PC-3 (cell line): ENCODE results near the gene SELENOT. TPM values are rescaled to one million over a fixed set of nuclear protein-coding genes. Genes with fewer than 3 reads are reported as not detected.

Experiments
- ATAC-seq: fragments of 200-7000 bp; cut with Tn5 transposase; 2 replicates; pipeline ENCODE4 v1.9.1; 2020; ENCODE audit warnings: mild to moderate bottlenecking, moderate library complexity
- BruUV-seq: library from RNA; stranded (reverse); fragments of 400-500 nt; replicated peaks from 2 replicates; lab custom pipeline; 2021; lab: Mats Ljungman, UMichigan
- CTCF ChIA-PET: fragments of 300-600 bp; sonication (Branson Sonifier 250); formaldehyde crosslinking; loops from one replicate; lab custom pipeline; 2022; ENCODE audit warnings: antibody characterized with exemption; lab: Charles Lee
- POLR2A ChIA-PET: fragments of 300-600 bp; sonication (Branson Sonifier 250); formaldehyde crosslinking; loops from one replicate; lab custom pipeline; 2022; ENCODE audit warnings: antibody characterized with exemption; ENCODE audit not compliant: unreplicated experiment; lab: Charles Lee
- DNase-seq: peaks from one replicate; pipeline ENCODE4 v3.0.0-alpha.2; 2015
- H2AFZ ChIP-seq: fragments of 300-600 bp; sonication (generic); 2 replicates; pipeline ENCODE4 v1.6.0; 2016; ENCODE audit warnings: antibody characterized with exemption, low read length
- H3F3A ChIP-seq: fragments of 300-600 bp; sonication (generic); one replicate; pipeline ENCODE4 v1.6.0; 2017; ENCODE audit warnings: antibody characterized with exemption, low read length, control low read depth, mild to moderate bottlenecking; ENCODE audit not compliant: unreplicated experiment
- H3K27ac ChIP-seq: fragments of 300-600 bp; sonication (generic); 2 replicates; pipeline ENCODE4 v1.5.1; 2016; ENCODE audit warnings: mild to moderate bottlenecking, low read length
- H3K27me3 ChIP-seq: fragments of 300-600 bp; sonication (generic); 2 replicates; pipeline ENCODE4 v1.6.1; 2016; ENCODE audit warnings: low read length, mixed read lengths
- H3K36me3 ChIP-seq: fragments of 300-600 bp; sonication (generic); 2 replicates; pipeline ENCODE4 v1.6.1; 2016; ENCODE audit warnings: low read depth, mixed run types, low read length, mixed read lengths
- H3K4me1 ChIP-seq: fragments of 300-600 bp; sonication (generic); 2 replicates; pipeline ENCODE4 v1.5.1; 2016; ENCODE audit warnings: low read length; ENCODE audit not compliant: insufficient read depth
- H3K4me2 ChIP-seq: fragments of 300-600 bp; sonication (generic); 2 replicates; pipeline ENCODE4 v1.6.0; 2016; ENCODE audit warnings: low read length
- H3K4me3 ChIP-seq: fragments of 300-600 bp; sonication (generic); 2 replicates; pipeline ENCODE4 v1.5.1; 2016; ENCODE audit warnings: mild to moderate bottlenecking, low read length, mixed read lengths
- H3K79me2 ChIP-seq: fragments of 300-600 bp; sonication (generic); 2 replicates; pipeline ENCODE4 v1.6.1; 2017; ENCODE audit warnings: low read length, mixed read lengths
- H3K9ac ChIP-seq: fragments of 300-600 bp; sonication (generic); 2 replicates; pipeline ENCODE4 v1.6.0; 2016; ENCODE audit warnings: mild to moderate bottlenecking, low read length
- H3K9me2 ChIP-seq: fragments of 300-600 bp; sonication (generic); replicated peaks from 2 replicates; pipeline ENCODE4 v1.6.1; 2016; ENCODE audit warnings: mixed run types, low read length, mixed read lengths
- H3K9me3 ChIP-seq: fragments of 300-600 bp; sonication (generic); 2 replicates; pipeline ENCODE4 v1.6.1; 2016; ENCODE audit warnings: low read length, mixed read lengths
- H4K20me1 ChIP-seq: fragments of 300-600 bp; sonication (generic); 2 replicates; pipeline ENCODE4 v1.6.1; 2016; ENCODE audit warnings: low read length, mixed read lengths
- CTCF ChIP-seq: fragments of 300-600 bp; sonication (generic); conservative IDR thresholded peaks from 2 replicates; pipeline ENCODE4 v1.5.1; 2017; ENCODE audit warnings: antibody characterized with exemption, low read depth, mild to moderate bottlenecking, low read length
- EZH2 ChIP-seq: fragments of 300-600 bp; sonication (generic); IDR thresholded peaks from one replicate; pipeline ENCODE4 v1.6.1; 2017; ENCODE audit warnings: antibody characterized with exemption, mild to moderate bottlenecking, low read length; ENCODE audit not compliant: unreplicated experiment
- EZH2phosphoT487 ChIP-seq: fragments of 300-600 bp; sonication (generic); IDR thresholded peaks from 2 replicates; pipeline ENCODE4 v1.6.1; 2018; ENCODE audit warnings: mild to moderate bottlenecking, antibody characterized with exemption, low read length, borderline replicate concordance
- intact Hi-C: fragments of 100-400 bp; cut with micrococcal nuclease; formaldehyde crosslinking; loops from 2 replicates; pipeline ENCODE4 v1.9.0; 2023
- total RNA-seq: library from RNA; depleted of rRNA; stranded (reverse); fragments of >200 nt; gene quantifications from 2 replicates; pipeline ENCODE4 v1.2.3, GENCODE V29; 2014

SELENOT gene
- total RNA-seq, 1 experiment from 2014 or later = 109 TPM

DNA sequence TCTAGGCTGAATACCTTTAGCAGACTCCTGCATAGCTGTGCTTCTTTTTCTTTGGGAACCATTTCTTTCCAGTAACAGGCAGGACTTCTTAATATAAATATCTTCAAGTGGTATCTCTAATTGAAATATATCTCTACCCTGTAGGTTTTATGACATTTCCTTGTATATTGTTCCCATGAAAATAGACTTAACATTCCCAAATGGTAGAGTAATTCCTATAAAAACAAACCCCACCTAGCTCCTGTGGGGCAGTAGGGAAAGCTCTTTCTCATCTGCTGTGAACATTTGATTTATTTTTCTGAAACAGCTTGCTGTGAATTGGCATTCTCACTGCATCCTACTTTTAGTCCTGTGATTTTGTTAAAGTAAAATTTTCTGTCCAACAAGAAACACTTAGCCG is 20.8 kb downstream of the SELENOT start:
- ATAC-seq (peak; percentile 58), DNase-seq (peak; percentile 10)
- Histone ChIP-seq H3K27me3 (no peaks in the 10 kb centered on the region), H3K79me2 (peaks cover 57% of the 10 kb centered on the region), H3K4me3 (no peak overlapping the region), H3K9ac (no peak overlapping the region), H4K20me1 (0 out of 2 replicates have a peak, but pooled peaks cover 6% of the 10 kb centered on the region), H2AFZ (no peak overlapping the region), H3F3A (no peaks in the 10 kb centered on the region), H3K4me2 (no peak overlapping the region), H3K4me1 (peaks cover 7% of the 10 kb centered on the region), H3K36me3 (peaks cover 29% of the 10 kb centered on the region), H3K9me3 (no peaks in the 10 kb centered on the region), H3K27ac (no peak overlapping the region; the same call in 1 of the 2 replicates), H3K9me2 (no peaks in the 10 kb centered on the region)
- ChIA-PET CTCF (no interaction called here), POLR2A (no interaction called here)
- intact Hi-C loops = loop anchor here (2.0 kb wide), 1 partner anchor 19 kb away; no protein-coding TSS in a partner anchor
- no TSS peak for BruUV-seq
- TF ChIP-seq CTCF (no peak), EZH2phosphoT487 (no peak), EZH2 (no peak)

GRCh38 chr3:150626148-150626930 is 23.2 kb downstream of the SELENOT start:
- CTCF ChIA-PET = no interaction called here
- Histone ChIP-seq H3F3A (no peaks in the 10 kb centered on the region), H4K20me1 (no peaks in the 10 kb centered on the region), H3K9me2 (no peaks in the 10 kb centered on the region), H3K9ac (no peak overlapping the region), H3K27me3 (no peaks in the 10 kb centered on the region), H3K9me3 (no peaks in the 10 kb centered on the region), H3K4me3 (no peak overlapping the region), H2AFZ (no peak overlapping the region), H3K27ac (no peak overlapping the region), H3K79me2 (peaks cover 34% of the 10 kb centered on the region), H3K4me1 (peaks cover 7% of the 10 kb centered on the region), H3K36me3 (peaks cover 36% of the 10 kb centered on the region), H3K4me2 (no peak overlapping the region)
- BruUV-seq = no TSS peak
- DNase-seq = no peak
- POLR2A ChIA-PET = no interaction called here
- ATAC-seq = no peak
- intact Hi-C loops = no loop called here
- TF ChIP-seq EZH2phosphoT487 = no peak
- no peak for TF ChIP-seq CTCF
- TF ChIP-seq EZH2 = no peak

GRCh38 chr3:150627557-150627956 is 24.4 kb downstream of the SELENOT start:
- ChIA-PET POLR2A (no interaction called here), CTCF (no interaction called here)
- H2AFZ ChIP-seq = no peak overlapping the region
- DNase-seq = no peak
- ATAC-seq = no peak
- no peaks in the 10 kb centered on the region for H3F3A ChIP-seq
- H3K27ac ChIP-seq = no peak overlapping the region
- H4K20me1 ChIP-seq = no peaks in the 10 kb centered on the region
- no peak for TF ChIP-seq CTCF
- TF ChIP-seq EZH2phosphoT487 = no peak
- no peak for TF ChIP-seq EZH2
- no peaks in the 10 kb centered on the region for H3K9me2 ChIP-seq
- no TSS peak for BruUV-seq
- intact Hi-C loops = no loop called here
- peaks cover 7% of the 10 kb centered on the region for H3K4me1 ChIP-seq
- no peaks in the 10 kb centered on the region for H3K9me3 ChIP-seq
- H3K9ac ChIP-seq = no peak overlapping the region
- H3K4me2 ChIP-seq = no peak overlapping the region
- no peak overlapping the region for H3K4me3 ChIP-seq
- H3K36me3 ChIP-seq = peaks cover 36% of the 10 kb centered on the region
- peaks cover 22% of the 10 kb centered on the region; the same call in 1 of the 2 replicates for H3K79me2 ChIP-seq
- no peaks in the 10 kb centered on the region for H3K27me3 ChIP-seq
